Esophagus muscularis mucosa (tissue), 4 donors: ENCODE measurements around the gene POGLUT2.

ENCODE experiments used
- EP300 ChIP-seq: sonication (generic); formaldehyde crosslinking; IDR thresholded peaks from one replicate; pipeline ENCODE4 v1.6.1; 2017; ENCODE audit warnings: antibody characterized with exemption
- POLR2A ChIP-seq: fragments of 450-650 bp; IDR thresholded peaks from one replicate; pipeline ENCODE4 v1.6.1; 2017; ENCODE audit warnings: antibody characterized with exemption, moderate library complexity, mild to moderate bottlenecking, low read depth
- POLR2AphosphoS5 ChIP-seq, 2 donors: sonication (generic); formaldehyde crosslinking; IDR thresholded peaks; one replicate each; pipeline ENCODE4 v1.6.1; 2017; ENCODE audit warnings: antibody characterized with exemption in 2 of 2
- TF ChIP-seq, protein P1 (sequence below), 3 experiments: fragments of 200-600 bp in 2 of 3; fragments of 450-650 bp in 1 of 3; sonication (generic) in 2 of 3; IDR thresholded peaks; one replicate each; pipeline ENCODE4 v1.5.1; 2017 to 2019; ENCODE audit warnings: antibody characterized with exemption in 3 of 3, mild to moderate bottlenecking in 2 of 3, moderate library complexity in 1 of 3

DNA sequence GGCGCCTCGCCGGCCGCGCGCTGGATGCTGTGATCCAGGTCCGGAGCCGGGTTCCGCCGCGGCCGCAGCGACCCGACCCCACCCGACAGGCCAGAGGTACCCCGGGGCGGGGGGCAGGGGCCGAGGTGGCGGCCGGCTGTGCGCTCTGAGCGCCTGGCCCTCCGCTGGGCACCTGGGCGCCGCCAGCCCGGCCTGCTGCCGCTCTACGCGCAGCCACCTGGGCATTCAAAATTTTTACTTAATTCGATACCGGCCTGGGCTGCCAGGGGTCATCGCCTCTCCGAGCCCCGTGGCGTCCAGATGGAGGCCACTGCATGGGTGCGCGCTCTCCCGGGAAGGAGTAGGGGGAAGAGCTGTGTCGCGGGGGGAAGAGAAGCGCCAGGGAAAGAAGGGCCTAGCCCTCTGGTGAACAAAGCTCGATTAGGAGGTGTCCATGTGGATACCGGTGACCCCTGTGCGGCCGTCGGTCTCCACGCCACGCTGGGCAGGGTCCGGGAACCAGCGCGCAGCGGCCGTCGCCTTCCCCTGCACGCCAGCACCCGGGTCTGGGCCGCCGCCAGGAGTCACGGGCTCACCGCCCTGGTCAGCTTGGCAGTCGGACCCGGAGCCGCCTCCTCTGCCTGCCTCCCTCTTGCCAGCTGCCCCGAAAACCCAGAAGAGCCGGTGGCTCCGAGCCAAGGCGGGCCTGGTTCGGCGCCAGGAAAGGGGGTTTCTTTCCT lies 809 bp upstream of the POGLUT2 start:
- TF ChIP-seq, protein P1, sequence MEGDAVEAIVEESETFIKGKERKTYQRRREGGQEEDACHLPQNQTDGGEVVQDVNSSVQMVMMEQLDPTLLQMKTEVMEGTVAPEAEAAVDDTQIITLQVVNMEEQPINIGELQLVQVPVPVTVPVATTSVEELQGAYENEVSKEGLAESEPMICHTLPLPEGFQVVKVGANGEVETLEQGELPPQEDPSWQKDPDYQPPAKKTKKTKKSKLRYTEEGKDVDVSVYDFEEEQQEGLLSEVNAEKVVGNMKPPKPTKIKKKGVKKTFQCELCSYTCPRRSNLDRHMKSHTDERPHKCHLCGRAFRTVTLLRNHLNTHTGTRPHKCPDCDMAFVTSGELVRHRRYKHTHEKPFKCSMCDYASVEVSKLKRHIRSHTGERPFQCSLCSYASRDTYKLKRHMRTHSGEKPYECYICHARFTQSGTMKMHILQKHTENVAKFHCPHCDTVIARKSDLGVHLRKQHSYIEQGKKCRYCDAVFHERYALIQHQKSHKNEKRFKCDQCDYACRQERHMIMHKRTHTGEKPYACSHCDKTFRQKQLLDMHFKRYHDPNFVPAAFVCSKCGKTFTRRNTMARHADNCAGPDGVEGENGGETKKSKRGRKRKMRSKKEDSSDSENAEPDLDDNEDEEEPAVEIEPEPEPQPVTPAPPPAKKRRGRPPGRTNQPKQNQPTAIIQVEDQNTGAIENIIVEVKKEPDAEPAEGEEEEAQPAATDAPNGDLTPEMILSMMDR (IDR thresholded peaks at IDR 0.05), result no peak
- TF ChIP-seq POLR2A, result no peak
- TF ChIP-seq EP300, result no peak
- TF ChIP-seq POLR2AphosphoS5 (IDR thresholded peaks at IDR 0.05), result no peak
